ENCODE results near the gene SPATS2.

- no peak for TF ChIP-seq CTCF (IDR thresholded peaks at IDR 0.05)
- TF ChIP-seq POLR2A (IDR thresholded peaks at IDR 0.05), result no peak
These were observed 152.3 kb downstream of the SPATS2 start for GRCh38 chr12:49519574-49519936.
